Activated T-helper 1 cell treated with anti-CD3 and anti-CD28 coated beads, Interleukin-2, amount 50 U/mL, for 16 hours (primary cell): ENCODE measurements around the gene CABLES1.

ENCODE experiments used
- DNase-seq, 2 donors: peaks; one replicate each; pipeline ENCODE4 v3.0.0-alpha.2; 2020; ENCODE audit warnings: low read depth in 1 of 2, low spot score in 1 of 2

CABLES1 gene

DNA sequence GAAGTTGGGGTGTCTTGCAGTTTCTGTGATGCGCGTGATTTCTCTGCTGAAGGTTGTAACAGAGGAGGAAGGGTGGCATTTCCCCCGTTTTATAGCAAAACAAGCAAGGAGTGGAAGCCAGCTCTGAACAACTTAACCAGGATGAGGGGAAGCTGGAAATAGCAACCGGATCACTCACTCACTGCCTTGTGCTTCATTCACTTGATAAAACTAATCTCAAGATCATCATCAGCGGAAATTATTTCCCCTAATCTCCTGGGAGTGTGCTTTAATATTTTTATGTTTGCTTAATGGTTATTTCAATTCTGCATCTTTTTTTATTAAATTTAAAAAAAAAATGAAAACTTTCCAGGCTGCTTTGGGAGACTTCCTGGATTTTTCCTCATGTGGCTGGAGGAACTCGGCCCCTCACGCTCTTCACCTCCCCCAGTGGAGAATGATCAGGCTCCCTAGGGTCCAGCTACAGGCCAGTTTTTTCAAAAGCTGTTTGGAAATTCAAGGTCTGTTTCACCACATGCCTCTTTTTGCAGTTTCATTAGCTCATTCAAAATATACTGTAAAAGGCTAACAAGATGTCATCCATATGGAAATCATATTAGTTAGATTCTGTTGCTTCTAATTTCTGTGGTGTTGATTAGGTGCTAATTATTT is 31.7 kb downstream of the CABLES1 start:
- no peak for DNase-seq

- DNase-seq: no peak
Observed at GRCh38 chr18:23169673-23170044, 34.4 kb downstream of the CABLES1 start.

- DNase-seq: no peak
Observed at GRCh38 chr18:23170137-23170536, 34.9 kb downstream of the CABLES1 start.

DNA sequence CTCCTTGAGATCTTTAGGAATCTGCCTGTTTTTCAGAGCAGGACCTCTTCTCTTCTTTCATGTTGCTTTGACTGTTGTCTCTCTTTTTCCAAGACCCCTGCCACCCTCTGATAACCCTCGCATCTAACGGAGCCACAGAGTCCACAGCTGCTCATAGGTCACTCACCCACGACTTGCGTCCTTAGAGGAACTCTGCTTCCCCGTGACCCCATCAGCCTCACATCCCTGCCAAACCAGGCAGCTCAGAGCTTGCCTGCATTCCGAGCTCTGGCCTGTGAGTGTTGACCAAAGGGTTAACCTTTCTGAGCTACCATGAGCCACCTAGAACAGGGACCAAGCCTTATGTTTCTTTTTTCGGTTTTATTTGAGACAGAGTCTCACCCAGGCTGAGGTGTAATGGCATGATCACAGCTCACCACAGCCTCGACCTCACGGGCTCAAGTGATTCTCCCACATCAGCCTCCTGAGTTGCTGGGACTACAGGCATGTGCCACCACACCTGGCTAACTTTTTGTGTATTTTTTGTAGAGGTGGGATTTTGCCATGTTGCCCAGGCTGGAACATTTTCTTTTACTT is 36.4 kb downstream of the CABLES1 start:
- no peak for DNase-seq

- no peak for DNase-seq
Observed at GRCh38 chr18:23172591-23173380, 37.5 kb downstream of the CABLES1 start.

- DNase-seq: no peak
Observed at GRCh38 chr18:23173912-23174311, 38.6 kb downstream of the CABLES1 start.

DNA sequence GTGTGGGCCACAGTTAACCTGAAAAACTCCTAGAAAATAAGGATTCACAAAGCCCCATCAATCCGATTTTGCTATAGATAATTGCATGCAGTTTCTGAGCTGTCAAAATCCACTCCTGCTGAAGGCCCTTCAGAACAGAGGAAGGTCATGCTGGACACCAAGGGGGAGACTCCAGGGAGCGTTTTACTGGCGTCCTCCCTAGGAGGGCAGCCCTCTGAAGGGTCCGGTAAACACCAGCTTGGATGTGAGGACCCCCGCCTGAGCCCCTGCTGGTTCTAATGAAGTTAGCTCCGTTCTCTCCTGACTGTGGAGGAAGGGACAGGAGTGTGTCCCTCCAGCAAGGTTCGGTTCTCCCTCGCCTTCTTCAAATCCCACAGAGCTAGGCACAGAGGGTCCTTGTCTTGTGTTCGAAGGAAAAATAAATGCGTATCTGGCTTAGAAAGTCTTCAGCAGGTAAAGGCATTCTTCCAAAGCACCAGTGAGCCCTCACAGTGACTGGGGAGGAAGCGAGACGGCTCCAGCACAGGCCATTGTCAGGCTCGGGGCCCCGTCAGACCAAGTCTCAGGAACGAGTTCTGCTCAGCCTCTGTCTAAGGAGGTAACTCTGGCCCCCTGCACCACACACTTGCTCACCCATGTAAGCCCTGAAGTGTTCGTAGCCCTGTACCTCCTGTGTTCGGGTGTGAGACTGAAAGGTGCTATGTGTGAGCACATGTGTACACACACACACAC is 41.6 kb downstream of the CABLES1 start:
- no peak for DNase-seq

GRCh38 chr18:23177433-23178072 is 42.3 kb downstream of the CABLES1 start:
- DNase-seq: no peak

DNA sequence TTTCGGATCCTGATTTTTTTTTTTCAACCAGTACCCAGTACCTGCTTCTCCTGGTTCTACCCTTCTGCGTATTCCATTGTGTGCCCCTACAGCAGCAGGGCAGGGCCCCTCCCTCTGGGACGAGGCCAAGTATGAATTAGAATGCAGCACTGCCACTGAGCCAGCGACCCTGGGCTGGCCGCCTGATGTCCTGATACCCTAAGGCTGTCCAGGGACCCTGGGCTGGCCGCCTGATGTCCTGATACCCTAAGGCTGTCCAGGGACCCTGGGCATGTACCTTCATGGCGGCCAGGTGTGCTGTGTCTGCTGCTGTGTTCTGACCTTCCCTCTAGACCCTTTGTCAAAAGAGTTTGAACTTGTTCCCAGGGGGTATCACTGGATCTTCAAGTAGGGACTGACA is 42.9 kb downstream of the CABLES1 start:
- DNase-seq: no peak

- DNase-seq: no peak
Observed at GRCh38 chr18:23178661-23179081, 43.4 kb downstream of the CABLES1 start.

DNA sequence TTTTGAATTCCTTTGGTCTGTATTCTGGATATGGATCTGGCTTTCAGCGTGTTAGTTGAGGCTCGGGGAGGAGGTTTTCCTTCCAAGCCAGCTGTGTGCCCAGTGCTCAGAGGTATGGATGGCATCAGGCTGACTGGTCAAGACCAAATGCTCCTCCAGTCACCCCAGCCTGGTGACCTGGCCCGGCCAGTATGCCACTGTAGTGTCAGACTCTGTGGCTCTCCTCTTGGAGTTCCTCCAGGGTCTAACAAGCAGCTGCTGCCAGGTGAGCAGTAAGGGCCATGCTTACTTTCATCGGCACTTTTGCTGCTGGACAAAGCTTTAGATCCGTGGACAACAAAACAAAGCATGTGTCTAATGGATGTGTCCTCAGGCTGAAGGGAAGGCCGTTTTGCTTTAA is 44.1 kb downstream of the CABLES1 start:
- DNase-seq: no peak

DNA sequence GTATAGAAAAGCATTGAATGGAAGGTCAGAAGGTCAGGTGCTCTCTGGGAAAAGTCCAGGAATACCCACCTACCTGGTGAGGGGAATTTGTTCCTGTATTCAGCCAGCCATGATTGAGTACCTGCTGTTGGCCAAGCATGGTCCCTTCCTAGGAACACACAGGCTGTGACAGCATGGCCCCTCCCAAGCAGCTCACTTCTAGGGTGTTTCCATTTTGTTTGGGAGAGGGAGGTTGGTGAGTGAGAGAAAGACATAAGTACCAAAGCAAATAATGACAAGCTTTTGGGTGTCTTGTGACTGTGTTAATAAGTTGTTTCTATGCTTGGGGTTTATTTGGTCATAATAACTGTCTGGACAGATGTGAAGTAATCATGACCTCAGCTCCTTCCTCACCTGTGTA is 46.3 kb downstream of the CABLES1 start:
- no peak for DNase-seq

- no peak for DNase-seq
Observed at GRCh38 chr18:23182606-23183005, 47.3 kb downstream of the CABLES1 start.

GRCh38 chr18:23183411-23184150 is 48.3 kb downstream of the CABLES1 start:
- no peak for DNase-seq

DNA sequence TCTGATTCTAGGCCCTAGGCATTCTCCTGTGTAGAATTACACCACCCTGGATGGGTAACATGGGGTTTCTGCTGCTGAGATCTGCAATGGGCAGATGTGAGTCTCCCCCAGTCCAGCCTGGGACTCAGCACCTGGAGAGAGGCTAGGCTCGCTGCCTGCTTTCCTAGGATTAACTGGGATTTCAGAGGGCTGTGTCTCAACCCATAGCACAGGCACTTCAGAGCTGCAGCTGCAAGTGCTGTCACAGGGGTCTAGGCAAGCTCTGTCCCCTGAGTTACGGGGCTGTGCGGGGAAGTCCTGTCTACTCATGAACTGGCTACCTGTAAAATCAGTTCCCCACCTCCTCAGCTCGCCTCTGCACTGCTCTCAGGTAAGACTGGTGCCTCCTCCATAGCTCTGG is 51.5 kb downstream of the CABLES1 start:
- no peak for DNase-seq

DNA sequence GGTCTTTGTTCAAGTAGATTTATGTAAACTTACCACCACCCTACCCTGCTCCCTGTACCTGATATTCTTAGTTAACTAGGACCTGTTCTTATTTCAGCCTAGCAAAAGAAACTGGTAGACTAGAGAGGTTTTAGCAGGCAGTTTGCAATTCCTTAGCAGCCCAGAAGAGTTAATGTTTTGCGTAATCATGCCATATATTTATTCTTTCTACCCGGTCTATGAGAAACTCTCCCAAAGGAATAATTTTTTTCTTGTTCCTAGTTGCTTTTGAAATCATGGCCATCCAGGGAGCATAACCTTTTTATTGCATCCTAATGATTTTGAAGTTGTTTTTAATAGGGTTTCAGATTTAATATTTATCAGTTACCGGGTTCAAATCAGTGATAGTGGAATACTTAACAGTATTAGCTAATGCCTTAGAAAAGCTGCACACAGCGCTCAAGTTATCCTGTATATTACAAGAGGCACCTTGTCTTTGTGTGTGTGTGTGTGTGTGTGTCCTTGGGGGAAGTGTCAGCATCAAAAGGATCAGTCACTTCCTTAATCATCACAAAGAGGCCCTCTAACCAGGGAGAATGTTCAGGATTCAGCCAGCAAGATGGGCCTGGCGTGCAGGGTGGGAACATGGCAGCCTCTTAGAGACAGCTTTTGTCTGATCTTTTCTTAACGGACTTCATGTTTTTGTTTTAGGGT is 52.9 kb downstream of the CABLES1 start:
- DNase-seq: no peak

DNA sequence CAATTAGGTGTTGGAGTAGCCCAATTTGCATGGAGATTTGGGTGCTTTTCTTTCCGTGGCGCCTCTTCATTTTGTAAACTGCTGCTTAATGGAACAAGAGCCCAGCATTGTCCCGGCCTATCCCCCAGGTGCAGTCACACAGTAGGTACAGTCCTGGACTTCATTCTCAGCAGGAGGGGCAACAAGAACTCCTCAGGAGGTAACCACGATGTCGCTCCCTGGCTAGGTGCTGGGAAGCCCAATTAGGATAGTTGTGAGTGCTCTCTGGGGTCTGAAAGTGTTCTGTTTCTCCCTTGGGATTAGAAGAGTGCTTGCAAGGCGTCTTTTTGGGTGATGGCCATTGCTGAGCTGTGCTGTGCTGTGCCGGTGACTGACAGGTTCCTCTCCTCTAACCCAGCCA is 53.8 kb downstream of the CABLES1 start:
- DNase-seq: no peak

DNA sequence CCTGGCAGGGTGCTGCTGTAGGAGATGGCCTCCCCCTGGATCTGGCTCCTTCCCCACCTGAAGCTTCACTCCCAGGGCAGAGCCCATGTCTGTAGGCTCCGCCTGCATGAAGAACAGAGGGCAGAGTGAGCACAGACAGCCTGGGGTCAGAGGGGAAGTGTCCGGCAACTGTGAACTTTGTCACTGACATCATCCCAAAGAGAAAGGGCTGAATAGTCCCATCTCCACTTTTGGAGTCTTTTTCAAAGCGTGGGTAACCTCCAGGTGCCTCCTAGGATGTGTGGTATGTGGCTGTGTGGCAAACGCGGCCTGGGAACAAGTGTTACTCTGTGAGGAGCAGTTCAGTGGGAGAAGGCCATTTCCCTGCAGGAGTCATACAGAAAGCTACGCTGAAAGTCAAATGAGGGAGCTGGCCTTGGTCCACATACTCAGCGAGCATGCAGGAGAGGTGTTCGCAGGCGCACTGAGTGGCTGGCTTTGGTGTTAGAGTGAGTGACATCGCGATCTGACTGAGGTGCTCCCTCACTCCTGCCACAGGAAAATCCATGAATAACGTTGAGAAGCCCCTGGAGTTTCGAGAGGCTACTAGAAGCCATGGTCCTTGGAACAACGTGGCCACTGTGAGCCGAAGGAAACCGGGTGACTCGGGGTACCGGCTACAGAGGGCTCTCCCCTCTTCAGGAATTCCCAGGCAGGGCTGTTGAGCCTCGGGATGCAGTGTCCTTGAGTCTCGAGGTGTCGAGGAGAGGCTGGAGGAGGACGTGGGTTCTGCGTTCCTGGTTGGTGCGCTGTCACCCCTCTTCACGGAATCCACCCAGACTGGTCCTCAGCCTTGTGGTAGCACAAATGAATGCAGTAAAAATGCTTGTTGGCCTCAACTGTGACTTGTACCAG is 54.7 kb downstream of the CABLES1 start:
- DNase-seq: no peak

DNA sequence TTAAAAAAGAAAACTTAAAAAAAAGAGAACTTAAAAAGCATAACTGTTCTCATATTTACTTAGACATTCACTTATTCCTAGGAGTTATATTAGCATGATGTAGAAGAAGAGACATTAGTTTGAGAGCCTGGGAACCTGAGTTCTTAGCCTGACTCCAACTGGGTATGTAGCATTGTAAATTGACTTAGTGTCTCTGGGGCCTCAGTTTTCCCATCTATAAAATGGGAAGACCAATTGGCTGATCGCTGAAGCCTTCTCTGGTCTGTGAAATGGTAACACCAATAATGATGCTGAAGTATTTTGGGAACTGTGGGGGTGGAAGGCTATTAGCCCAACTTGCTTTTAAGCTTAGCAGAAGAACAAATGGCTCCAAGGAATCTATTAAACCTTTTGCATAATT is 55.9 kb downstream of the CABLES1 start:
- DNase-seq: no peak
